ENCODE measurements around the gene RPTOR. TPM values are rescaled to one million over a fixed set of nuclear protein-coding genes. Genes with fewer than 3 reads are reported as not detected.

RPTOR gene
- total and polyA plus RNA-seq, 2 donors (not counting 3 experiments of a cell fraction or from before 2014, with no cell fraction given), result 10.7 to 41.8 TPM

GRCh38 chr17:80512233-80512632 lies 32.4 kb upstream of the RPTOR start:
- no peak overlapping the region for H3K9ac ChIP-seq (replicated peaks; ENCODE audit: extremely low read depth, insufficient read depth, low read length)
- no peaks in the 10 kb centered on the region for H3K9me3 ChIP-seq (replicated peaks; ENCODE audit: control insufficient read depth, insufficient read depth, low read length)
- H2AFZ ChIP-seq (ENCODE audit: low read depth, low read length), result no peak overlapping the region
- H3K4me1 ChIP-seq (ENCODE audit: control insufficient read depth, extremely low read depth, insufficient read depth, low read length), result no peaks in the 10 kb centered on the region
- peaks cover 0 to 5% of the 10 kb centered on the region in 2 experiments for H3K27me3 ChIP-seq (ENCODE audit: control insufficient read depth in 2 of 2, insufficient read depth in 2 of 2, low read length in 2 of 2)
- H3K9me1 ChIP-seq (replicated peaks; ENCODE audit: control insufficient read depth, extremely low read depth, insufficient read depth, low read length), result no peaks in the 10 kb centered on the region
- DNase-seq (ENCODE audit: low read depth, low spot score) (no peak), FAIRE-seq (no peak)
- no peak for TF ChIP-seq POLR2A (IDR thresholded peaks at IDR 0.05; ENCODE audit: low read depth, low read length)
- no peak for TF ChIP-seq EZH2 (IDR thresholded peaks at IDR 0.05; ENCODE audit: borderline replicate concordance, low read depth, low read length, severe bottlenecking)
- no peak for TF ChIP-seq POLR2AphosphoS5 (IDR thresholded peaks at IDR 0.05; ENCODE audit: insufficient read depth, low read depth, low read length)
- TF ChIP-seq MYC (IDR thresholded peaks at IDR 0.05; ENCODE audit: low read depth, low read length), result no peak
- no peak for TF ChIP-seq FOS (IDR thresholded peaks at IDR 0.05; ENCODE audit: borderline replicate concordance, insufficient read depth, low read length)
- TF ChIP-seq GATA2 (IDR thresholded peaks at IDR 0.05; ENCODE audit: insufficient read depth, insufficient read length, low read depth, low read length), result no peak
- TF ChIP-seq, protein P1, sequence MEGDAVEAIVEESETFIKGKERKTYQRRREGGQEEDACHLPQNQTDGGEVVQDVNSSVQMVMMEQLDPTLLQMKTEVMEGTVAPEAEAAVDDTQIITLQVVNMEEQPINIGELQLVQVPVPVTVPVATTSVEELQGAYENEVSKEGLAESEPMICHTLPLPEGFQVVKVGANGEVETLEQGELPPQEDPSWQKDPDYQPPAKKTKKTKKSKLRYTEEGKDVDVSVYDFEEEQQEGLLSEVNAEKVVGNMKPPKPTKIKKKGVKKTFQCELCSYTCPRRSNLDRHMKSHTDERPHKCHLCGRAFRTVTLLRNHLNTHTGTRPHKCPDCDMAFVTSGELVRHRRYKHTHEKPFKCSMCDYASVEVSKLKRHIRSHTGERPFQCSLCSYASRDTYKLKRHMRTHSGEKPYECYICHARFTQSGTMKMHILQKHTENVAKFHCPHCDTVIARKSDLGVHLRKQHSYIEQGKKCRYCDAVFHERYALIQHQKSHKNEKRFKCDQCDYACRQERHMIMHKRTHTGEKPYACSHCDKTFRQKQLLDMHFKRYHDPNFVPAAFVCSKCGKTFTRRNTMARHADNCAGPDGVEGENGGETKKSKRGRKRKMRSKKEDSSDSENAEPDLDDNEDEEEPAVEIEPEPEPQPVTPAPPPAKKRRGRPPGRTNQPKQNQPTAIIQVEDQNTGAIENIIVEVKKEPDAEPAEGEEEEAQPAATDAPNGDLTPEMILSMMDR (IDR thresholded peaks at IDR 0.05; ENCODE audit: extremely low read depth in 1 of 2, insufficient read depth in 1 of 2, low read depth in 1 of 2, low read length in 2 of 2), result no peak
- TF ChIP-seq MAX (IDR thresholded peaks at IDR 0.05; ENCODE audit: insufficient read depth, insufficient read length), result no peak
- no peak for TF ChIP-seq JUN (IDR thresholded peaks at IDR 0.05; ENCODE audit: borderline replicate concordance, insufficient read depth, insufficient read length, low read depth)
- no peak overlapping the region for H3K27ac ChIP-seq (ENCODE audit: insufficient read depth, low read depth, low read length)
- no TSS peak for BruUV-seq (replicated peaks)
- H3K4me2 ChIP-seq (ENCODE audit: insufficient read depth, low read length), result no peak overlapping the region
- H4K20me1 ChIP-seq (replicated peaks; ENCODE audit: control insufficient read depth, extremely low read depth, insufficient read depth, low read length), result no peaks in the 10 kb centered on the region
- dilution Hi-C loops (cut with MboI; ENCODE audit: extremely low pct_ligation_motif_present, low sequenced_read_pairs) (no loop called here), intact Hi-C loops (cut with micrococcal nuclease) (no loop called here)
- H3K4me3 ChIP-seq (replicated peaks in 1 of 3; ENCODE audit: insufficient read depth in 1 of 3, low read depth in 1 of 3, low read length in 3 of 3), result no peak overlapping the region
- ChIA-PET CTCF (no interaction called here), POLR2A (no interaction called here)
- H3K36me3 ChIP-seq (ENCODE audit: control insufficient read depth in 2 of 2, extremely low read depth in 1 of 2, insufficient read depth in 2 of 2, low read length in 2 of 2), result no peaks in the 10 kb centered on the region
- no peaks in the 10 kb centered on the region for H3K79me2 ChIP-seq (ENCODE audit: control insufficient read depth, insufficient read depth, low read length)

Data from endothelial cell of umbilical vein (primary cell).